IMR-90 (cell line): ENCODE data around the gene TMEM269. TPM values are rescaled to one million over a fixed set of nuclear protein-coding genes. Genes with fewer than 3 reads are reported as not detected.

Experiments
- ATAC-seq: fragments of 200-7000 bp; cut with Tn5 transposase; 2 replicates; pipeline ENCODE4 v1.9.1; 2020; ENCODE audit warnings: low read depth, mild to moderate bottlenecking, moderate library complexity
- BruUV-seq: library from RNA; stranded (reverse); fragments of 400-500 nt; replicated peaks from 2 replicates; lab custom pipeline; 2021; lab: Mats Ljungman, UMichigan
- CTCF ChIA-PET: fragments of 300-600 bp; formaldehyde crosslinking; extraction: SDS; loops from one replicate; lab custom pipeline; 2021; ENCODE audit warnings: antibody characterized with exemption; lab: Yijun Ruan, JAX
- POLR2A ChIA-PET: fragments of 300-600 bp; sonication (Branson Sonifier 250); formaldehyde crosslinking; loops from one replicate; lab custom pipeline; 2022; ENCODE audit warnings: antibody characterized with exemption; ENCODE audit not compliant: unreplicated experiment; lab: Charles Lee
- DNase-seq: peaks from one replicate; pipeline ENCODE4 v3.0.0; 2013
- H2AFZ ChIP-seq: replicated peaks from 2 replicates; pipeline ENCODE3; 2013; ENCODE audit warnings: low read length, mild to moderate bottlenecking; ENCODE audit not compliant: poor library complexity
- H2AK5ac ChIP-seq: 2 replicates; pipeline ENCODE4 v1.6.1; 2013; ENCODE audit warnings: low read depth, low read length, inconsistent platforms
- H2AK9ac ChIP-seq: replicated peaks from 2 replicates; pipeline ENCODE3; 2013; ENCODE audit warnings: mild to moderate bottlenecking, low read depth, low read length, moderate library complexity; ENCODE audit not compliant: poor library complexity
- H2BK120ac ChIP-seq: 2 replicates; pipeline ENCODE4 v1.6.1; 2013; ENCODE audit warnings: low read depth, low read length, inconsistent platforms
- H2BK15ac ChIP-seq: 3 replicates; pipeline ENCODE4 v1.6.1; 2013; ENCODE audit warnings: low read depth, low read length, inconsistent platforms
- H2BK20ac ChIP-seq: 2 replicates; pipeline ENCODE4 v1.6.1; 2013; ENCODE audit warnings: low read depth, mild to moderate bottlenecking, inconsistent platforms, low read length, moderate library complexity
- H2BK5ac ChIP-seq: 2 replicates; pipeline ENCODE4 v1.6.1; 2013; ENCODE audit warnings: mild to moderate bottlenecking, low read depth, low read length, inconsistent platforms; ENCODE audit not compliant: poor library complexity, severe bottlenecking
- H3K14ac ChIP-seq: replicated peaks from 2 replicates; pipeline ENCODE4 v1.6.1; 2013; ENCODE audit warnings: low read depth, low read length, inconsistent platforms
- H3K18ac ChIP-seq: 2 replicates; pipeline ENCODE4 v1.6.1; 2013; ENCODE audit warnings: low read depth, low read length, control low read depth
- H3K23ac ChIP-seq: 2 replicates; pipeline ENCODE4 v1.6.1; 2013; ENCODE audit warnings: low read depth, low read length, inconsistent platforms
- H3K27ac ChIP-seq: 2 replicates; pipeline ENCODE4 v1.5.1; 2013; ENCODE audit warnings: mild to moderate bottlenecking, control low read depth, low read length; ENCODE audit not compliant: insufficient read depth
- H3K27me3 ChIP-seq: 2 replicates; pipeline ENCODE4 v1.6.1; 2013; ENCODE audit warnings: low read length; ENCODE audit not compliant: control insufficient read depth, insufficient read depth
- H3K36me3 ChIP-seq: 2 replicates; pipeline ENCODE4 v1.6.1; 2013; ENCODE audit warnings: low read length, mixed read lengths; ENCODE audit not compliant: control insufficient read depth, insufficient read depth
- H3K4ac ChIP-seq: 2 replicates; pipeline ENCODE4 v1.6.1; 2013; ENCODE audit warnings: low read depth, low read length, inconsistent platforms
- H3K4me1 ChIP-seq: 2 replicates; pipeline ENCODE4 v1.6.1; 2013; ENCODE audit warnings: low read length, mixed read lengths; ENCODE audit not compliant: control insufficient read depth, insufficient read depth
- H3K4me2 ChIP-seq: 2 replicates; pipeline ENCODE4 v1.6.1; 2013; ENCODE audit warnings: low read depth, mild to moderate bottlenecking, control low read depth, low read length, moderate library complexity
- H3K4me3 ChIP-seq: 2 replicates; pipeline ENCODE4 v1.5.1; 2013; ENCODE audit warnings: low read depth, mild to moderate bottlenecking, control low read depth, low read length, moderate library complexity; ENCODE audit not compliant: insufficient read depth
- H3K56ac ChIP-seq: 2 replicates; pipeline ENCODE4 v1.6.1; 2013; ENCODE audit warnings: low read length, inconsistent platforms; ENCODE audit not compliant: insufficient read depth; ENCODE audit errors: extremely low read depth
- H3K79me1 ChIP-seq, 2 experiments: 2 replicates each; pipeline ENCODE4 v1.6.1; 2013; ENCODE audit warnings: low read length in 2 of 2, inconsistent platforms in 1 of 2, low read depth in 1 of 2
- H3K9ac ChIP-seq: 2 replicates; pipeline ENCODE4 v1.6.1; 2013; ENCODE audit warnings: low read depth, low read length, control low read depth
- H3K9me1 ChIP-seq: 2 replicates; pipeline ENCODE4 v1.6.1; 2013; ENCODE audit warnings: low read length, inconsistent platforms; ENCODE audit not compliant: insufficient read depth
- H3K9me3 ChIP-seq: 2 replicates; pipeline ENCODE4 v1.6.1; 2013; ENCODE audit warnings: low read length; ENCODE audit not compliant: control insufficient read depth, insufficient read depth
- H4K20me1 ChIP-seq: 2 replicates; pipeline ENCODE4 v1.6.1; 2013; ENCODE audit warnings: low read length, inconsistent platforms; ENCODE audit not compliant: insufficient read depth
- H4K5ac ChIP-seq: 2 replicates; pipeline ENCODE4 v1.6.1; 2013; ENCODE audit warnings: mild to moderate bottlenecking, low read depth, low read length, control low read depth
- H4K8ac ChIP-seq, 2 experiments: 2 replicates each; pipeline ENCODE4 v1.6.1; 2013; ENCODE audit warnings: low read depth in 2 of 2, low read length in 2 of 2, control low read depth in 1 of 2, inconsistent platforms in 1 of 2
- H4K91ac ChIP-seq: 2 replicates; pipeline ENCODE4 v1.6.1; 2013; ENCODE audit warnings: low read depth, low read length, inconsistent platforms; ENCODE audit not compliant: insufficient read depth
- CHD1 ChIP-seq: IDR thresholded peaks from 2 replicates; pipeline ENCODE4 v1.6.1; 2012; ENCODE audit warnings: low read depth, low read length, improper control_type of control experiment
- MAZ ChIP-seq: IDR thresholded peaks from 2 replicates; pipeline ENCODE4 v1.6.1; 2012; ENCODE audit warnings: low read depth, mild to moderate bottlenecking, low read length, improper control_type of control experiment, moderate library complexity, borderline replicate concordance
- POLR2A ChIP-seq: IDR thresholded peaks from 2 replicates; pipeline ENCODE4 v1.6.1; 2012; ENCODE audit warnings: mild to moderate bottlenecking, low read depth, low read length
- RAD21 ChIP-seq: IDR thresholded peaks from 2 replicates; pipeline ENCODE4 v1.6.1; 2012; ENCODE audit warnings: low read length, improper control_type of control experiment
- USF2 ChIP-seq: fragments of 150-350 bp; IDR thresholded peaks from 2 replicates; pipeline ENCODE4 v1.6.1; 2017; ENCODE audit warnings: mild to moderate bottlenecking, antibody characterized with exemption, low read length, low read depth
- WGBS, 2 experiments: methylation state at CpG; one replicate each; pipeline versions ENCODE4 v1.1.5 to v1.1.7; 2013; ENCODE audit warnings: missing lambda C conversion rate in 2 of 2; ENCODE audit not compliant: insufficient read length in 1 of 2; ENCODE audit errors: extremely low coverage in 2 of 2; 5-methylcytosine and 5-hydroxymethylcytosine counted together
- dilution Hi-C: fragments of 300-500 bp; cut with HindIII; formaldehyde crosslinking; loops from one replicate; pipeline ENCODE4 v1.14.3; 2018; ENCODE audit warnings: low sequenced_read_pairs; ENCODE audit not compliant: unreplicated experiment
- in situ Hi-C: fragments of 300-500 bp; cut with MboI; formaldehyde crosslinking; loops from 3 replicates; pipeline ENCODE4 v1.14.3; 2019; ENCODE audit warnings: low sequenced_read_pairs, inconsistent platforms, mixed read lengths
- intact Hi-C: fragments of 100-400 bp; cut with micrococcal nuclease; formaldehyde crosslinking; loops from 2 replicates; pipeline ENCODE4 v1.10.0; 2022
- polyA plus RNA-seq, 3 experiments: library from polyadenylated mRNA; depleted of rRNA; stranded (reverse); fragments of >200 nt; gene quantifications; 2 replicates each; pipeline ENCODE4 v1.2.3, GENCODE V29; 2012; ENCODE audit warnings: low replicate concordance in 1 of 3
- total RNA-seq: library from RNA; depleted of rRNA; stranded (reverse); fragments of >200 nt; gene quantifications from 2 replicates; pipeline ENCODE4 v1.2.3, GENCODE V29; 2012

Gene TMEM269
- total and polyA plus RNA-seq, 2 of the 4 experiments (the other 2 are of a cell fraction), result not detected

- H2BK5ac ChIP-seq, result peak within 1 kb of the TSS; percentile 80
- WGBS, 2 experiments, result 2% methylated on average over 30 of the region's 82 CpGs; no CpG with 5 or more reads in 1 of the 2 experiments
- peak within 1 kb of the TSS; percentile 44 for H2BK120ac ChIP-seq
- H3K9me1 ChIP-seq, result peaks cover 7% of the 10 kb centered on the region
- in situ Hi-C loops, result no loop called here
- H2AK9ac ChIP-seq, result peak within 1 kb of the TSS; percentile 93
- peak within 1 kb of the TSS; percentile 97 for H3K4ac ChIP-seq
- H4K5ac ChIP-seq, result peak within 1 kb of the TSS; percentile 29
- H2AFZ ChIP-seq, result peak within 1 kb of the TSS; percentile 98
- intact Hi-C loops, result loop anchor here (5.0 to 10.0 kb wide), 3 partner anchors 50 to 432 kb away; partner anchors contain the start of genes ERMAP, FOXJ3, SVBP and YBX1
- POLR2A ChIA-PET, result interaction anchor here (0.6 kb wide), 2 partner anchors 11 to 230 kb away, joined by 3 read pairs; no protein-coding TSS in a partner anchor
- no peaks in the 10 kb centered on the region for H3K9me3 ChIP-seq
- H3K18ac ChIP-seq, result peak within 1 kb of the TSS; percentile 40; the same call in 1 of the 2 replicates
- H2BK15ac ChIP-seq, result 0 out of 3 replicates have a peak within 1 kb of the TSS, but pooled peaks have one; percentile 31
- no peaks in the 10 kb centered on the region; the same call in 1 of the 2 replicates for H3K4me1 ChIP-seq
- H4K20me1 ChIP-seq, result peaks cover 32% of the 10 kb centered on the region
- peak within 1 kb of the TSS; percentile 91 for H3K9ac ChIP-seq
- H3K79me1 ChIP-seq, result peaks cover 21 to 51% of the 10 kb centered on the region in 2 experiments
- H2AK5ac ChIP-seq, result peak within 1 kb of the TSS; percentile 99
- peak within 1 kb of the TSS; percentile 96 for H3K56ac ChIP-seq
- H3K27ac ChIP-seq, result peak within 1 kb of the TSS; percentile 79
- dilution Hi-C loops, result no loop called here
- peak within 1 kb of the TSS; percentile 87 for H4K91ac ChIP-seq
- peak within 1 kb of the TSS; percentile 95 for H3K14ac ChIP-seq
- H2BK20ac ChIP-seq, result no peak within 1 kb of the TSS
- DNase-seq, result peak; percentile 98
- H3K23ac ChIP-seq, result peak within 1 kb of the TSS; percentile 98
- peak within 1 kb of the TSS; percentile 99 for H3K4me2 ChIP-seq
- TSS peak; percentile 76 for BruUV-seq
- no peaks in the 10 kb centered on the region for H3K27me3 ChIP-seq
- H3K4me3 ChIP-seq, result peak within 1 kb of the TSS; percentile 77
- CTCF ChIA-PET, result interaction anchor here (1.2 to 1.3 kb wide), 2 partner anchors 11 to 16 kb away, joined by 4 to 5 read pairs; no protein-coding TSS in a partner anchor
- TF ChIP-seq MAZ (peak; percentile 40; the same call in 1 of the 2 replicates), USF2 (0 out of 2 replicates have a peak, but pooled peaks have one; percentile 4), CHD1 (no peak), POLR2A (peak; percentile 83), RAD21 (no peak)
- peak; percentile 92 for ATAC-seq
- H4K8ac ChIP-seq, result peak within 1 kb of the TSS; percentile 61 to 77; a peak in 3 of 4 replicates
- H3K36me3 ChIP-seq, result peaks cover 4% of the 10 kb centered on the region
Measured at GRCh38 chr1:42766741-42767509, 17.9 kb upstream of the TMEM269 start, which contains the start of the genes C1orf50 and P3H1. Gene C1orf50 (plus strand): TSS chr1:42767249. CDS start chr1:42767312, 63 bp downstream. Gene P3H1 (minus strand): TSS chr1:42767028. CDS start chr1:42766971, 57 bp downstream.
